ENCODE results near the gene FHOD3. TPM values are rescaled to one million over a fixed set of nuclear protein-coding genes. Genes with fewer than 3 reads are reported as not detected.
A peak's percentile ranks its signal among the peaks of the same experiment; 100 is the strongest.

FHOD3 gene
- total RNA-seq, 1 experiment from 2014 or later = 22.7 TPM

DNA sequence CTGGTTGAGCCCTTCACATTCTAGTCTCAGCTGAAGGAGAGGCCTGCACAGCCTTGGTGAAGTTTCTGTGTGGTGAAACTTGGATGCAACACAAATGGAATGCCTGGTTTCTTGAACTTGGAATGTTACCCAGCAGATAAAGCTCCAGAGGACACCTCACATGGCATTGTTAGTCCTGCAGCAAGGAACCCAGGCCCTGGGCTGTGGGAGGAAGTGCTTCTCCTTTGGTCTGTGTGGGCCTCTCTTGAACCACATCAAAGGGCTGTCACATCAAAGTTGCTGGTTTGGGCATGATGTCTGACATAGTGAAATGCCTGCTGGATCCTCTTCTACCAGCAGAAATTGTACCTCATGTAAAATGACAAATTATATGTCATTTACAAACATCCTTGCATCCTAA lies 198.5 kb downstream of the FHOD3 start:
- intact Hi-C loops (cut with micrococcal nuclease; ENCODE audit: unreplicated experiment) = no loop called here
- Histone ChIP-seq H3K4me3 (ENCODE audit: low read depth in 2 of 2, low read length in 2 of 2) (no peak overlapping the region), H3K27ac (ENCODE audit: low read length) (no peak overlapping the region), H3K4me1 (ENCODE audit: control insufficient read depth, insufficient read depth, low read length) (peaks cover 4% of the 10 kb centered on the region; the same call in 1 of the 2 replicates), H3K27me3 (ENCODE audit: control insufficient read depth, insufficient read depth, low read length) (no peaks in the 10 kb centered on the region), H3K9me3 (ENCODE audit: control insufficient read depth, insufficient read depth, low read depth, low read length) (no peaks in the 10 kb centered on the region), H3K36me3 (ENCODE audit: control insufficient read depth, insufficient read depth, low read length) (no peaks in the 10 kb centered on the region)
- CTCF ChIA-PET = no interaction called here
- no TSS peak for BruUV-seq (replicated peaks)
- DNase-seq (ENCODE audit: low read depth, low spot score) (no peak), ATAC-seq (no peak)
- in situ Hi-C loops (cut with HindIII; ENCODE audit: low pct_unique_long_range_greater_than_20kb, low sequenced_read_pairs) = no loop called here
- TF ChIP-seq TCF7L2 (IDR thresholded peaks at IDR 0.05; ENCODE audit: low read depth, low read length) (0 out of 2 replicates have a peak, but pooled peaks have one; percentile 38), POLR2AphosphoS5 (IDR thresholded peaks at IDR 0.05; ENCODE audit: low read depth, low read length) (no peak)
- POLR2A ChIA-PET = no interaction called here

DNA sequence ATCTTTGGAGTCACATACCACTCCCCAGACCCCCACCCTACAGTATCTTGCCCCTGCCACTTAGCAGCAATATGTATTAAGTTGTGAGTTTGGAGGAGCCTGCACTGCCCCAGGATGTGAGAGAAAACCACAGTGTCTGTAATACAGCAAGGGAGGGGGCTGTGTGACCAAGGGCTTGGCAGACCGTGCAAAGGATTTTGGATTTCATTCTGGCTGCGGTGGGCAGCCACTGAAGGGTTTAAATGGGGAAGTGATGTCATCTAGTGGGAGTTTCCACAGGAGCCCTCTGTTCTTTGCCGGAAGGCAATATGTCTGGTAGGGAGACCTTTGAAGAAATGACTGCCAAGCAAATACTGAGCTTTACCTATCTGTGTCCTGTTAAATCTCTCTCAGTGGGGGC lies 202.4 kb downstream of the FHOD3 start:
- ATAC-seq (no peak), DNase-seq (ENCODE audit: low read depth, low spot score) (no peak)
- intact Hi-C loops (cut with micrococcal nuclease; ENCODE audit: unreplicated experiment) (no loop called here), in situ Hi-C loops (cut with HindIII; ENCODE audit: low pct_unique_long_range_greater_than_20kb, low sequenced_read_pairs) (no loop called here)
- no TSS peak for BruUV-seq (replicated peaks)
- H3K4me1 ChIP-seq (ENCODE audit: control insufficient read depth, insufficient read depth, low read length) = peaks cover 4% of the 10 kb centered on the region; the same call in 1 of the 2 replicates
- ChIA-PET POLR2A (interaction anchor here (0.6 kb wide), 1 partner anchor 51 kb away, joined by 3 read pairs; no protein-coding TSS in a partner anchor), CTCF (interaction anchor here (0.7 kb wide), 1 partner anchor 12 kb away, joined by 4 read pairs; no protein-coding TSS in a partner anchor)
- no peaks in the 10 kb centered on the region for H3K9me3 ChIP-seq (ENCODE audit: control insufficient read depth, insufficient read depth, low read depth, low read length)
- H3K4me3 ChIP-seq (ENCODE audit: low read depth in 2 of 2, low read length in 2 of 2) = no peak overlapping the region
- TF ChIP-seq, protein P1, sequence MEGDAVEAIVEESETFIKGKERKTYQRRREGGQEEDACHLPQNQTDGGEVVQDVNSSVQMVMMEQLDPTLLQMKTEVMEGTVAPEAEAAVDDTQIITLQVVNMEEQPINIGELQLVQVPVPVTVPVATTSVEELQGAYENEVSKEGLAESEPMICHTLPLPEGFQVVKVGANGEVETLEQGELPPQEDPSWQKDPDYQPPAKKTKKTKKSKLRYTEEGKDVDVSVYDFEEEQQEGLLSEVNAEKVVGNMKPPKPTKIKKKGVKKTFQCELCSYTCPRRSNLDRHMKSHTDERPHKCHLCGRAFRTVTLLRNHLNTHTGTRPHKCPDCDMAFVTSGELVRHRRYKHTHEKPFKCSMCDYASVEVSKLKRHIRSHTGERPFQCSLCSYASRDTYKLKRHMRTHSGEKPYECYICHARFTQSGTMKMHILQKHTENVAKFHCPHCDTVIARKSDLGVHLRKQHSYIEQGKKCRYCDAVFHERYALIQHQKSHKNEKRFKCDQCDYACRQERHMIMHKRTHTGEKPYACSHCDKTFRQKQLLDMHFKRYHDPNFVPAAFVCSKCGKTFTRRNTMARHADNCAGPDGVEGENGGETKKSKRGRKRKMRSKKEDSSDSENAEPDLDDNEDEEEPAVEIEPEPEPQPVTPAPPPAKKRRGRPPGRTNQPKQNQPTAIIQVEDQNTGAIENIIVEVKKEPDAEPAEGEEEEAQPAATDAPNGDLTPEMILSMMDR (IDR thresholded peaks at IDR 0.05) = no peak
- TF ChIP-seq SIN3A (IDR thresholded peaks at IDR 0.05; ENCODE audit: borderline replicate concordance, insufficient read depth, low read depth, low read length) = no peak
- TF ChIP-seq, protein P2, sequence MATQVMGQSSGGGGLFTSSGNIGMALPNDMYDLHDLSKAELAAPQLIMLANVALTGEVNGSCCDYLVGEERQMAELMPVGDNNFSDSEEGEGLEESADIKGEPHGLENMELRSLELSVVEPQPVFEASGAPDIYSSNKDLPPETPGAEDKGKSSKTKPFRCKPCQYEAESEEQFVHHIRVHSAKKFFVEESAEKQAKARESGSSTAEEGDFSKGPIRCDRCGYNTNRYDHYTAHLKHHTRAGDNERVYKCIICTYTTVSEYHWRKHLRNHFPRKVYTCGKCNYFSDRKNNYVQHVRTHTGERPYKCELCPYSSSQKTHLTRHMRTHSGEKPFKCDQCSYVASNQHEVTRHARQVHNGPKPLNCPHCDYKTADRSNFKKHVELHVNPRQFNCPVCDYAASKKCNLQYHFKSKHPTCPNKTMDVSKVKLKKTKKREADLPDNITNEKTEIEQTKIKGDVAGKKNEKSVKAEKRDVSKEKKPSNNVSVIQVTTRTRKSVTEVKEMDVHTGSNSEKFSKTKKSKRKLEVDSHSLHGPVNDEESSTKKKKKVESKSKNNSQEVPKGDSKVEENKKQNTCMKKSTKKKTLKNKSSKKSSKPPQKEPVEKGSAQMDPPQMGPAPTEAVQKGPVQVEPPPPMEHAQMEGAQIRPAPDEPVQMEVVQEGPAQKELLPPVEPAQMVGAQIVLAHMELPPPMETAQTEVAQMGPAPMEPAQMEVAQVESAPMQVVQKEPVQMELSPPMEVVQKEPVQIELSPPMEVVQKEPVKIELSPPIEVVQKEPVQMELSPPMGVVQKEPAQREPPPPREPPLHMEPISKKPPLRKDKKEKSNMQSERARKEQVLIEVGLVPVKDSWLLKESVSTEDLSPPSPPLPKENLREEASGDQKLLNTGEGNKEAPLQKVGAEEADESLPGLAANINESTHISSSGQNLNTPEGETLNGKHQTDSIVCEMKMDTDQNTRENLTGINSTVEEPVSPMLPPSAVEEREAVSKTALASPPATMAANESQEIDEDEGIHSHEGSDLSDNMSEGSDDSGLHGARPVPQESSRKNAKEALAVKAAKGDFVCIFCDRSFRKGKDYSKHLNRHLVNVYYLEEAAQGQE (IDR thresholded peaks at IDR 0.05; ENCODE audit: insufficient read depth in 1 of 2, low read depth in 2 of 2, low read length in 1 of 2) = no peak
- TF ChIP-seq TCF7L2 (IDR thresholded peaks at IDR 0.05; ENCODE audit: low read depth, low read length) = no peak
- no peak for TF ChIP-seq POLR2AphosphoS5 (IDR thresholded peaks at IDR 0.05; ENCODE audit: low read depth, low read length)
- H3K36me3 ChIP-seq (ENCODE audit: control insufficient read depth, insufficient read depth, low read length) = no peaks in the 10 kb centered on the region
- H3K27ac ChIP-seq (ENCODE audit: low read length) = no peak overlapping the region
- H3K27me3 ChIP-seq (ENCODE audit: control insufficient read depth, insufficient read depth, low read length) = no peaks in the 10 kb centered on the region

DNA sequence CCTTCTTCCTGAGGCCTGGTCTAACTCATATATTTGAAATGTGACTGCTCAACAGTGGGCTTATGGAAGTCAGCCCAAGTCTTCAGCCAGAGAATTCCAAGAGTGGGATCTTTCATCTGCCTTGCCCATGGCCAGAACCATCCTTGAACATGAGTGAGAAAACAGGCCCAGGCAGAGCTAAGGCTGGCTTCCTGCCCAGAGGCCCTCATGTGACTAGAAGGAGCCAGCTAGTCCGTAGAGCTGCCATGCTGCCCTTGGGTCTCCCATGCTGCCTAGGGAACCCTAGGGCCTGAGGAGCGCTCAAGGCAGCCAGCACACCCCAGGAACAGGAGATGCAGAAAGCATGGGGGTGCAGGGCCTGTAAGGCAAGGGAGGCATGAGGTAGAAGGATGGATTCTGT lies 203.6 kb downstream of the FHOD3 start:
- CTCF ChIA-PET = no interaction called here
- H3K4me3 ChIP-seq (ENCODE audit: low read depth in 2 of 2, low read length in 2 of 2) = no peak overlapping the region
- DNase-seq (ENCODE audit: low read depth, low spot score) (no peak), ATAC-seq (no peak)
- no peak for TF ChIP-seq POLR2AphosphoS5 (IDR thresholded peaks at IDR 0.05; ENCODE audit: low read depth, low read length)
- TF ChIP-seq, protein P2 (IDR thresholded peaks at IDR 0.05; ENCODE audit: insufficient read depth in 1 of 2, low read depth in 2 of 2, low read length in 1 of 2) = no peak
- no peak for TF ChIP-seq TCF7L2 (IDR thresholded peaks at IDR 0.05; ENCODE audit: low read depth, low read length)
- no peak for TF ChIP-seq SIN3A (IDR thresholded peaks at IDR 0.05; ENCODE audit: borderline replicate concordance, insufficient read depth, low read depth, low read length)
- TF ChIP-seq, protein P1 (IDR thresholded peaks at IDR 0.05) = no peak
- no peaks in the 10 kb centered on the region for H3K9me3 ChIP-seq (ENCODE audit: control insufficient read depth, insufficient read depth, low read depth, low read length)
- POLR2A ChIA-PET = no interaction called here
- no peak overlapping the region for H3K27ac ChIP-seq (ENCODE audit: low read length)
- no peaks in the 10 kb centered on the region for H3K36me3 ChIP-seq (ENCODE audit: control insufficient read depth, insufficient read depth, low read length)
- in situ Hi-C loops (cut with HindIII; ENCODE audit: low pct_unique_long_range_greater_than_20kb, low sequenced_read_pairs) (no loop called here), intact Hi-C loops (cut with micrococcal nuclease; ENCODE audit: unreplicated experiment) (no loop called here)
- peaks cover 4% of the 10 kb centered on the region; the same call in 1 of the 2 replicates for H3K4me1 ChIP-seq (ENCODE audit: control insufficient read depth, insufficient read depth, low read length)
- no peaks in the 10 kb centered on the region for H3K27me3 ChIP-seq (ENCODE audit: control insufficient read depth, insufficient read depth, low read length)
- no TSS peak for BruUV-seq (replicated peaks)

All from Panc1 (cell line).